Measurements from ENCODE around the gene TMEM11.

TMEM11 gene

GRCh38 chr17:21177854-21178600, 35.9 kb downstream of the TMEM11 start:
- no peak for DNase-seq

DNA sequence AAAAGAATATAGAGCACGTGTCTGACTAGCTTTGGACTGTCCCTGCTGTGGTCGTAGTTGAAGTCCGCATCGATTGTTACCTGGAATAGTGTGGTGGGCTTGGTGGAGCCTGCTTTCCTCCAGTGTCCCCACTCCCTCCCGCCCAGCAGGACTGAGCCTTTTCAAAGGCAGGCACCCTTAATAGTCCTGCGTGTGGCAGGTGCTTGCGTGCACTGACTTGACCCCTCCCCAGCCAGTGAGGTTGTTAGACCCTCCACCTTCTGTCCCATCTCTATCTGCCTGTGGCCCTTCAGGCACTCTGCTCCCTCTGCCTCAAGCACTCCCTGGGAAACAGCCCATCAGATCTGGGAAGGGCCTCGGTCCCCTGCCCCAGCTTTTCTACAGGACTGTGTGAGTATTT, 36.6 kb downstream of the TMEM11 start:
- no peak for DNase-seq

DNA sequence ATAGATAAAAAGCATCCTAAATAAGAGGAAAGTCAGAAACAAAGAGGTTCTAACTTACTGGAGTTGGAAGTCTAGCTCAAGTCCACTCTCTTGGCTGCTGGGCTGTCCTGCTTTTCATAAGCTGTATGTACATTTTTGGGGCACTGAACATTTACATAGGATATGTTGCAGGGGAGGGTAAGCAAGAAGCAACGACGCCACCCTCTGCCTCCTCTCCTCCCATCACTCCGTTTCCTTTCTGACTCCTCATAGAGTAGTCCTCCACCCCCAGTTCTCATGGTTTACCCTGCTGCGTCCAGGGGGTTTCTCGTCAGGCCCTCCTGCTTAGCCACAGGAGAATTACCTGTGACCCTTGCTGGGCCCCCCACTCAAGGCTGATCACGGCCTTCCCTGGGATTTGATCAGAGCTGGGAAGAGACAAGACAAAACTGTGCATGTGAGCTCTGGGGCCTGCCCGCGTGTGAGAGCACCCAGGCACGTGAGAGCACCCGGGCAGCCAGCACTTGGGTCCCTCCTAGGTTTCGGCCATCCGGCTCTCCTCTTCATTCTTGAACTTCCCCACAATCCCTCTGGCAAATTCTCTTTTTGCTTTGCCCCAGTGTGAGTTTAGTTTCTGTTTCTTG, 37.1 kb downstream of the TMEM11 start:
- DNase-seq: no peak

DNA sequence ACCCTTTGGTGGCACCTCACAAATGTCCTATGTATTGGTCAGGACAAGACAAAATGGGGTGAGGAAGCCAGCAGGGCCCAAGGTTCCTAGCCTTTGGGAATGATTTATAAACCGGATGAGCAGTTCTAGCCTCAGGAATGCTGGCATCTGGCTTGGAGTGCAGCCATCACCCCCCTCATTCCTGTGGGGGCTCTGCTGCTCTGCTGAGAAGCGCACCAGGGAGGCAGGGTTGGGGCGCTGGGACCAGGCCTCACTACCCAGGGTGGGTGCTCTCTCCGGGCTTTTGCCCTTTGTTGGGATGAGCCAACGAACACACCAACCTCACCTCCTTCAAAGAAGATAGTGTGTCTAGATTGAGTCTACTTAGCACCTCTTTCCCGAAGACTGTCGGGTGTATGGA, 39.2 kb downstream of the TMEM11 start:
- DNase-seq: no peak

- no peak for DNase-seq
Measured at GRCh38 chr17:21174186-21174585, 39.8 kb downstream of the TMEM11 start.

DNA sequence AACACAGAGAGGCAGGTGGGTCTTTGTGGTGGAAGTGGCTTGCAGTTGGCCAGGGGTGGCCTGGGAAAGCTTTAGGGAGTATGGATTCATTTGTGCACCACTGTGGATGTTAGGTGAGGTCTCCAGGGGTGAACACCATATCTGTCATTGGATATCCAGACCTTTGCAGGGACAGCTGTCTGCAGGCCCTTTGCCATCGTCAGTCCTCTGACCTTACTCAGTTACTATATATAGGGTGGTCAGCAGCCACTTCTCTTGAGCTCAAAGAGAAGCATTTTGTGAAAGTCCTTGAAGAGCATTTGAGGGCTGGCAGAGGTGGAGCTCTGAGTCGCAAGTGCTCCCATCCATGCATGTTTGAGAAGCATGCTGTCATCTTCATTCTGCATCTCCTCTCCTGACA, 40.4 kb downstream of the TMEM11 start:
- no peak for DNase-seq

- DNase-seq: no peak
Measured at GRCh38 chr17:21172846-21173245, 41.1 kb downstream of the TMEM11 start.

DNA sequence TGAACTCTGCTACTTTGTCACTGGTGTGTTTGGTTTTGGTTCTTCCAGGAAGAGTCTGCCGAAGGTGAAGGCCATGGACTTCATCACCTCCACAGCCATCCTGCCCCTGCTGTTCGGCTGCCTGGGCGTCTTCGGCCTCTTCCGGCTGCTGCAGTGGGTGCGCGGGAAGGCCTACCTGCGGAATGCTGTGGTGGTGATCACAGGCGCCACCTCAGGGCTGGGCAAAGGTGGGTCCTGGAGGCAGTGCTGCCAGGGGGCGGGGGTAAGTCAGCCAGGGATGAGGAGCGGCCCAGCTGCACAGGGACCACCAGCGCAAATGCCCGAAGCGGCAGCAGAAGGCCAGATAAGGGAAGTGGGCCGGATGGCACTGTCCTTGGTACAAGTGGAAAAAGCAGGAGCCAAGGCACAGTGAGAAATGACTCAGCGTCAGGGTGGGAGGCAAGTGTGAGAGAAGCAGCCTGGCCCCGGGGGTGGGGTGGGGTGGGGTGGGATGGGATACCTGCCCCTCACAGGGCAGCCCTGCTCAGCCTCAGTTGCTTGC, 41.9 kb downstream of the TMEM11 start:
- DNase-seq: no peak

- DNase-seq: no peak
Measured at GRCh38 chr17:21171309-21171922, 42.5 kb downstream of the TMEM11 start.

- DNase-seq: no peak
Measured at GRCh38 chr17:21170809-21171208, 43.2 kb downstream of the TMEM11 start.

DNA sequence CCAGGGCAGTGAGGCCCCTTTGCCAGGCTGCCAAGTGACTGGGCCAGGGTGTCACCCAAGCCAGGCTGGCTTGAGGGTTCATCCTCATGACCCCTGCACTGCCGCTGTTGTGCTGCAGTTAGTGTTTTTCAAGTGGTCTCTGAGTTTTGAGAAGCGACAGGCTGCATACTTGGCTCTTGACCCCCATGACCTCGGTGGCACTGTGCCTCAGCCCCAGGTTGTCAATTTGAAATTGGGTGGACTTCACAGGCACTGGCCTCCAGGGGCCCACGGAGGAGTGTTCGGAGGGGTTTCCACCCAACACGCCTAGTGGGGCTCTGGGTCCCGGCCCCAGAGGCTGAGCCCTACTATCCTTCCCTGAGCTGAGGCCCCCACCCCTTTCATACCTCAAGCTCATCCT, 44.5 kb downstream of the TMEM11 start:
- no peak for DNase-seq

- DNase-seq: no peak
Measured at GRCh38 chr17:21168555-21168865, 45.5 kb downstream of the TMEM11 start.

- no peak for DNase-seq
Measured at GRCh38 chr17:21167303-21167702, 46.7 kb downstream of the TMEM11 start.

- DNase-seq: no peak
Measured at GRCh38 chr17:21166595-21167210, 47.3 kb downstream of the TMEM11 start.

DNA sequence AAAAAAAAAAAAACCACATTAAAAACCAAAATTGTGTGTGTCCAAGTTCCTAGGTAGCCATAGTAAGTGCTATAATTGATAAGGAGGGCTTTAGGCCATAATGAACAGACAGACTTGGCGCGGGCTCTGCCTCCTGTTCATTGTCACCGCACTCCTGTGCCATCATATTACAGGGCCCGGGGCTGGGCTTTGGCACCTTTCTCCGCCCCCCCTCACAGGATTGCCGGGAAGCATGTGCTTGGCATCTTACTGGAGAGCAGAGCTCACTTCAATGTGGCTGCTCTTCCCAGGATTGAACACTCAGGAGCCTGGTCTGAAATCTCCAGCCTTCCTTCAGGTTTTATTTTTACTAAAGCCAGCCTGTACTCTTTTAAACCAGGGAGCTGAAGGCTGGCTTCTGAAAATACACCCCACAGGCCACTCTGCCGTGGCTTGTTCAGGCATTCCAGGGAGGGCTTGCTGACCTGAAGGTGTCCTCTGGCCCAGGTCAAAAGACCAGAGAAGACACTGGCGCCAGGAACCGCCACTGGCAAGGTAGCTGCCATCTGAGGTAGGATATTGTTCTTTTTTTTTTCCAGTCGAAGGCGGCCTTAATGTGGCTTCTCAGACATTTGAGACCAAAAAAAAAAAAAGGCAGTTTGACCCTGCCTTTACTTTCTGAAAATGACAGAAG, 47.9 kb downstream of the TMEM11 start:
- no peak for DNase-seq

DNA sequence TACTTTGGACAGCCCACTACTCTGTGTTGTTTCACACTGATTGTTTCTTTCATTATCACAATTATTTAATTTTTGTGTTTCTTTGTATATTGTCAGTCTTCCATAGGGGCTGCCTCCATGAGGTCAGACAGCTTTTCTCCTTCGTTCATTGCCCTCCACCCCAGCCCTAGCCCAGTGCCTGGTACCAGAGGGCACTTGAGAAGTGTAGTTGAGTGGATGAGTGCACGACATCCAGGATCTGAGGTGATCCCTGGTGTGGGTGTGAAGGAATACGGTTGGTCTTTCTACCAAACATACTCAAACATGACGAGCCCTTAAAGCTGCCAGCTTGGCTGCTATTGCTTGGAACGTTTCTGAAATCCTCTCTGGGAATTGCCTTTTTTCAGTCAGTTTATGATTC, 49.3 kb downstream of the TMEM11 start:
- DNase-seq: no peak

DNA sequence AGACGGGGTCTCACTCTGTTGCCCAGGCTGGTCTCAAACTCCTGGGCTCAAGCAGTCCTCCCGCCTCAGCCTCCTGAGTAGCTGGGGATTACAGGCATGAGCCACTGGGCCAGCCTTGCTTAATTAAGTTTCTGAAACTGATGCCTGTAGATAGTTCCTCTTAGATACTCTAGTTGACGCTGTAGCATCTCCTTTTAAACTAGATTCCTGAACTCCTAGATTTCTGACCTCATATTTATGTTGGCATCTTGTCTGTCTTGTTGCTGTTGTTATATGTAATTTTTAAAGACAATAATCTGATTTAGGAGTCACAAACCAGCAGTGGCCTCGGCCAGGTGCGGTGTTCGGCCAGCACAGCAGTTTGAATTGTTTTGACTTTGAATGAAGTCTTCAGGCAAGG, 49.7 kb downstream of the TMEM11 start:
- no peak for DNase-seq

GRCh38 chr17:21163101-21163500, 50.9 kb downstream of the TMEM11 start:
- no peak for DNase-seq

DNA sequence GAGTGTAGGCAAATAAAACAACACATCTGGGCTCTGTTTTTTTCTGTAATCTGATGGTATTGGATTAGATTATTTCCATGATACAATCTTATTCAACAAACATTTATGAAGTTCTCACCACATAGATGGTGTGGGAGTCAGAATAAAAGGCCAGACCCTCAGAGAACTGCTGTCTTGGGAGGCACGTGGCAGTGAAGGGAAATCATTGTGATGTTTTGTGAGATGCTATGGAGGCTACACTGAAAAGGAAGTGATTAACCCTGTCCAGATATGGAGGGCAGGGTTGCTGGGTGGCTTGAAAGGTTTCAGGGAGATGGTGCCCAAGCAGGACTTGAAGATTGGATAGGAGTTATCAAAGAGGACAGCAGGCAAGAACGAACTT, 51.6 kb downstream of the TMEM11 start:
- DNase-seq: no peak

DNA sequence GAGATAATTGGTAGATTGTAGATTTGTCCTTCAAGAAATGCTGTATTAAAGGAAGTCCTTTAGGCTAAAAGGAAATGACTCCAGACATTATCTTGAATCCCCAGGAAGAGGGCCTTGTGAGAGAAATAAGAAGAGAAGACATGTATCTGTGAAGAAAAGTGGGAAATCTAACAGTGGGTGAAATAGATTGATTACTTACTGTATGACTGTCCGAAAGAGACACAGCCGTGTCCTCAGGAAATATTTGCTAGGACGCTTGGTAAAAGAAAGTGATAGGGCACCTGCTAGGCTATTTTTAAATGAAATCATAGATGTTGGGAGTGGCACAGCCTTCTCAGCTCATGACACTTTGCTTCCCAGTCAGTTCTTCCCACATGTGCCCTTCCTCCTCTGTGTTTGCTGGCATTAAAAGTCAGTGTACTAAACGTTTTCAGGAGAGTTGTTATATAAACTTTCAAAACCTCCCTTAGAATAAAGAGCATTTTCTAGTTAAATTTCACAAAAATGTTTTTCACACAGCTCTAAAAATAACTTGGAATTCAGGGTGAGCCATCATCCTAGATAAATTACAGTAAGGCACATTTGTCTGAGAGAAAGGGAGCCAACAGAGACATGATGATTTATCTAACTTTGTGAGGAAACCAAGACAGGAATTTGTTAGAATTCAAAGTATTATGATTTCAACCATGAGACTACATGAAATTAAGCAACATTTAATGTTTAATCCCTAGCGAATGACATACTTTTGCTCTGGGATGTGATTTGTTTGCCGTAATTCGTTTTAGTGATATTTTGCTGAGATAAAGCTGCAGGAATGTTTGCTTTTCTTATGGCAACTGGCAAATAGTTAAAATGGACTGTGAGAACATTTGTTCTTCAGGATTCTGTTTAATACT, 52.2 kb downstream of the TMEM11 start:
- no peak for DNase-seq

- DNase-seq: no peak
Measured at GRCh38 chr17:21160401-21160800, 53.6 kb downstream of the TMEM11 start.

Data from CD4-positive, alpha-beta T cell treated with Interleukin-6 for 4 hours (primary cell).